HCT116 (cell line): ENCODE measurements around the gene PNMA6A. TPM values are rescaled to one million over a fixed set of nuclear protein-coding genes. Genes with fewer than 3 reads are reported as not detected.

Experiments used
- ATAC-seq: fragments of 200-7000 bp; cut with Tn5 transposase; 2 replicates; pipeline ENCODE4 v1.9.1; 2020; ENCODE audit warnings: mild to moderate bottlenecking, moderate library complexity
- BruUV-seq: library from RNA; stranded (reverse); fragments of 400-500 nt; replicated peaks from 2 replicates; lab custom pipeline; 2021; lab: Mats Ljungman, UMichigan
- CTCF ChIA-PET: fragments of 300-600 bp; sonication (Branson Sonifier 250); formaldehyde crosslinking; loops from one replicate; lab custom pipeline; 2021; ENCODE audit warnings: antibody characterized with exemption; lab: Charles Lee
- POLR2A ChIA-PET: fragments of 300-600, 350-600 bp; sonication (Branson Sonifier 250); formaldehyde crosslinking; loops from one replicate; lab custom pipeline; 2021; ENCODE audit warnings: antibody characterized with exemption; lab: Charles Lee
- RAD21 ChIA-PET, 2 experiments: fragments of 300-600 bp; sonication (Branson Sonifier 250); formaldehyde crosslinking; loops; one replicate each; lab custom pipeline; 2023; ENCODE audit warnings: low total read pairs in 2 of 2; ENCODE audit not compliant: uncharacterized antibody in 2 of 2, unreplicated experiment in 2 of 2, low non-redundant PET in 1 of 2; lab: Charles Lee
- DNase-seq: peaks from one replicate; pipeline ENCODE4 v3.0.0-alpha.2; 2010; ENCODE audit warnings: low read depth, low spot score
- H2AFZ ChIP-seq: fragments of 200-600 bp; shearing (Covaris generic), sonication (generic); 2 replicates; pipeline ENCODE4 v1.6.1; 2017; ENCODE audit warnings: low read depth, mixed run types, mixed read lengths, antibody characterized with exemption, low read length; ENCODE audit not compliant: poor library complexity, severe bottlenecking
- H3K27ac ChIP-seq: 2 replicates; pipeline ENCODE4 v1.5.1; 2012; ENCODE audit warnings: low read depth, low read length
- H3K27me3 ChIP-seq: fragments of 200-600 bp; sonication (generic); 2 replicates; pipeline ENCODE4 v1.6.1; 2016; ENCODE audit warnings: mixed run types, low read length, mixed read lengths; ENCODE audit not compliant: insufficient read depth
- H3K36me3 ChIP-seq, 2 experiments: fragments of 200-500 bp in 1 of 2; fragments of 200-600 bp in 1 of 2; sonication (Bioruptor generic) in 1 of 2; sonication (generic) in 1 of 2; 2 replicates each; pipeline versions ENCODE4 v1.5.1 to v1.6.1; 2014 to 2016; ENCODE audit warnings: low read length in 2 of 2, inconsistent platforms in 1 of 2, mixed read lengths in 1 of 2, mixed run types in 1 of 2; ENCODE audit not compliant: insufficient read depth in 2 of 2, control insufficient read depth in 1 of 2
- H3K4me1 ChIP-seq, 2 experiments: fragments of 200-600 bp in 1 of 2; sonication (generic) in 1 of 2; 2 replicates each; pipeline versions ENCODE4 v1.5.1 to v1.6.1; 2012 to 2017; ENCODE audit warnings: low read length in 2 of 2, inconsistent platforms in 1 of 2, mild to moderate bottlenecking in 1 of 2, mixed read lengths in 1 of 2, mixed run types in 1 of 2, moderate library complexity in 1 of 2; ENCODE audit not compliant: insufficient read depth in 2 of 2, control insufficient read depth in 1 of 2
- H3K4me2 ChIP-seq: fragments of 200-600 bp; sonication (generic); 2 replicates; pipeline ENCODE4 v1.6.1; 2017; ENCODE audit warnings: mixed run types, low read length, mixed read lengths
- H3K4me3 ChIP-seq, 2 experiments: fragments of 200-600 bp in 1 of 2; sonication (generic) in 1 of 2; replicated peaks in 1 of 2; 2 replicates each; pipeline ENCODE4 v1.5.1; 2011 to 2016; ENCODE audit warnings: low read length in 2 of 2, control low read depth in 1 of 2, low read depth in 1 of 2, mild to moderate bottlenecking in 1 of 2, mixed read lengths in 1 of 2, mixed run types in 1 of 2
- H3K79me2 ChIP-seq: fragments of 200-600 bp; sonication (generic); 2 replicates; pipeline ENCODE4 v1.6.1; 2017; ENCODE audit warnings: mild to moderate bottlenecking, mixed run types, low read length, moderate library complexity, mixed read lengths; ENCODE audit not compliant: insufficient read depth
- H3K9ac ChIP-seq: fragments of 200-600 bp; sonication (generic); 2 replicates; pipeline ENCODE4 v1.6.1; 2016; ENCODE audit warnings: low read length, mixed read lengths
- H3K9me2 ChIP-seq: fragments of 200-600 bp; sonication (generic), shearing (Covaris generic); 2 replicates; pipeline ENCODE4 v1.6.1; 2017; ENCODE audit warnings: mixed run types, mild to moderate bottlenecking, moderate library complexity; ENCODE audit not compliant: insufficient read depth
- H3K9me3 ChIP-seq, 2 experiments: fragments of 200-500 bp in 1 of 2; fragments of 200-600 bp in 1 of 2; sonication (Bioruptor generic) in 1 of 2; sonication (generic) in 1 of 2; 2 replicates each; pipeline ENCODE4 v1.6.1; 2014 to 2017; ENCODE audit warnings: low read length in 2 of 2, mixed read lengths in 2 of 2, inconsistent platforms in 1 of 2, low read depth in 1 of 2, mild to moderate bottlenecking in 1 of 2, mixed run types in 1 of 2, moderate library complexity in 1 of 2; ENCODE audit not compliant: control insufficient read depth in 1 of 2, insufficient read depth in 1 of 2
- H4K20me1 ChIP-seq: fragments of 200-600 bp; sonication (generic), shearing (Covaris generic); 2 replicates; pipeline ENCODE4 v1.6.1; 2017; ENCODE audit warnings: mixed run types, mild to moderate bottlenecking, moderate library complexity; ENCODE audit not compliant: insufficient read depth
- EGR1 ChIP-seq: IDR thresholded peaks from 2 replicates; pipeline ENCODE4 v1.6.1; 2012; ENCODE audit warnings: low read depth
- ELF1 ChIP-seq: IDR thresholded peaks from 2 replicates; pipeline ENCODE4 v1.6.1; 2012; ENCODE audit warnings: low read depth, borderline replicate concordance
- RAD21 ChIP-seq: IDR thresholded peaks from 2 replicates; pipeline ENCODE4 v1.6.1; 2012; ENCODE audit warnings: low read depth, mild to moderate bottlenecking
- YY1 ChIP-seq: IDR thresholded peaks from 2 replicates; pipeline ENCODE4 v1.6.1; 2011; ENCODE audit warnings: low read length, low read depth, moderate library complexity, mild to moderate bottlenecking; ENCODE audit not compliant: insufficient replicate concordance; ENCODE audit errors: extremely low read depth
- ZBTB33 ChIP-seq: IDR thresholded peaks from 2 replicates; pipeline ENCODE4 v1.6.1; 2011; ENCODE audit warnings: mild to moderate bottlenecking, low read length, moderate library complexity; ENCODE audit not compliant: insufficient replicate concordance; ENCODE audit errors: extremely low read depth
- intact Hi-C: fragments of 100-400 bp; cut with micrococcal nuclease; formaldehyde crosslinking; loops from 2 replicates; pipeline ENCODE4 v1.10.0; 2022
- total RNA-seq: library from RNA; stranded (reverse); gene quantifications from one replicate; pipeline ENCODE4 v1.2.1, GENCODE V29; 2021; ENCODE audit not compliant: unreplicated experiment
- TF ChIP-seq, protein P1 (sequence below), 3 experiments: fragments of 200-600 bp in 1 of 3; sonication (generic) in 1 of 3; IDR thresholded peaks in 2 of 3; conservative IDR thresholded peaks in 1 of 3; 2 replicates each; pipeline ENCODE4 v1.5.1; 2012 to 2017; ENCODE audit warnings: low read depth in 2 of 3, low read length in 2 of 3, antibody characterized with exemption in 1 of 3, borderline replicate concordance in 1 of 3, control low read depth in 1 of 3, mild to moderate bottlenecking in 1 of 3, mixed read lengths in 1 of 3, mixed run types in 1 of 3, moderate library complexity in 1 of 3; ENCODE audit not compliant: insufficient read depth in 1 of 3

Gene PNMA6A
- total RNA-seq, 1 experiment from 2014 or later = not detected

GRCh38 chrX:153032397-153033118 lies 39.7 kb upstream of the PNMA6A start:
- ChIA-PET CTCF (interaction anchor here (0.7 to 1.8 kb wide), 7 partner anchors 12 to 635 kb away, joined by 3 to 8 read pairs (median 4); no protein-coding TSS in a partner anchor), RAD21 (no interaction called here), POLR2A (no interaction called here)
- no peak overlapping the region for H3K9ac ChIP-seq
- H3K4me1 ChIP-seq = peaks cover 0 to 4% of the 10 kb centered on the region in 2 experiments; a peak in 1 of 4 replicates
- H3K27me3 ChIP-seq = no peaks in the 10 kb centered on the region
- no peak overlapping the region for H2AFZ ChIP-seq
- H3K9me3 ChIP-seq = no peaks in the 10 kb centered on the region
- peak; percentile 90 for ATAC-seq
- peak overlapping the region in 1 of 2 experiments; percentile 26; a peak in 1 of 4 replicates for H3K4me3 ChIP-seq
- no TSS peak for BruUV-seq
- no peaks in the 10 kb centered on the region for H3K79me2 ChIP-seq
- DNase-seq = peak; percentile 21
- no peaks in the 10 kb centered on the region for H4K20me1 ChIP-seq
- intact Hi-C loops = loop anchor here (10.0 kb wide), 2 partner anchors 472 to 632 kb away; no protein-coding TSS in a partner anchor
- no peaks in the 10 kb centered on the region for H3K36me3 ChIP-seq
- peak overlapping the region; percentile 57 for H3K4me2 ChIP-seq
- TF ChIP-seq ELF1 = peak; percentile 19; the same call in 1 of the 2 replicates
- TF ChIP-seq YY1 = no peak
- no peak for TF ChIP-seq ZBTB33
- TF ChIP-seq, protein P1, sequence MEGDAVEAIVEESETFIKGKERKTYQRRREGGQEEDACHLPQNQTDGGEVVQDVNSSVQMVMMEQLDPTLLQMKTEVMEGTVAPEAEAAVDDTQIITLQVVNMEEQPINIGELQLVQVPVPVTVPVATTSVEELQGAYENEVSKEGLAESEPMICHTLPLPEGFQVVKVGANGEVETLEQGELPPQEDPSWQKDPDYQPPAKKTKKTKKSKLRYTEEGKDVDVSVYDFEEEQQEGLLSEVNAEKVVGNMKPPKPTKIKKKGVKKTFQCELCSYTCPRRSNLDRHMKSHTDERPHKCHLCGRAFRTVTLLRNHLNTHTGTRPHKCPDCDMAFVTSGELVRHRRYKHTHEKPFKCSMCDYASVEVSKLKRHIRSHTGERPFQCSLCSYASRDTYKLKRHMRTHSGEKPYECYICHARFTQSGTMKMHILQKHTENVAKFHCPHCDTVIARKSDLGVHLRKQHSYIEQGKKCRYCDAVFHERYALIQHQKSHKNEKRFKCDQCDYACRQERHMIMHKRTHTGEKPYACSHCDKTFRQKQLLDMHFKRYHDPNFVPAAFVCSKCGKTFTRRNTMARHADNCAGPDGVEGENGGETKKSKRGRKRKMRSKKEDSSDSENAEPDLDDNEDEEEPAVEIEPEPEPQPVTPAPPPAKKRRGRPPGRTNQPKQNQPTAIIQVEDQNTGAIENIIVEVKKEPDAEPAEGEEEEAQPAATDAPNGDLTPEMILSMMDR (IDR thresholded peaks at IDR 0.05 in 2 of 3, conservative IDR thresholded peaks at IDR 0.05 in 1 of 3; ENCODE audit: borderline replicate concordance in 1 of 3, insufficient read depth in 1 of 3, low read depth in 2 of 3, low read length in 2 of 3) = peak; percentile 64 to 69 (median 66)
- peak; percentile 95 for TF ChIP-seq RAD21
- no peak for TF ChIP-seq EGR1
- H3K27ac ChIP-seq = no peak overlapping the region
- no peaks in the 10 kb centered on the region for H3K9me2 ChIP-seq
